NCI-H510A treated with DMSO at 0.1 percent for 48 hours (cell line): ENCODE results near the gene BBS1.
"Not testable (repeated sequence)": the region's sequence is repeated elsewhere in the genome, so short reads cannot be mapped to it uniquely, and the experiment has no call there.

ENCODE experiments used
- DNase-seq: peaks from one replicate; lab custom pipeline; 2025; lab: John Stamatoyannopoulos, UW

Gene BBS1

GRCh38 chr11:66524304-66525040, 14.0 kb downstream of the BBS1 start:
- DNase-seq = no peak

- DNase-seq = no peak
Measured at GRCh38 chr11:66529069-66529468, 18.6 kb downstream of the BBS1 start.

GRCh38 chr11:66529655-66530054, 19.2 kb downstream of the BBS1 start:
- DNase-seq = no peak

GRCh38 chr11:66530927-66531709, 20.7 kb downstream of the BBS1 start:
- no peak for DNase-seq

GRCh38 chr11:66531841-66532240, 21.4 kb downstream of the BBS1 start:
- DNase-seq = no peak

- no peak for DNase-seq
Measured at GRCh38 chr11:66532784-66533183, 22.3 kb downstream of the BBS1 start.

- DNase-seq = no peak
Measured at GRCh38 chr11:66539170-66539869, 28.9 kb downstream of the BBS1 start.

- DNase-seq = no peak
Measured at GRCh38 chr11:66539870-66540213, 29.4 kb downstream of the BBS1 start.

- DNase-seq = not testable (repeated sequence)
Measured at GRCh38 chr11:66540598-66540997, 30.2 kb downstream of the BBS1 start.

- no peak for DNase-seq
Measured at GRCh38 chr11:66541892-66542291, 31.5 kb downstream of the BBS1 start.

- DNase-seq = no peak
Measured at GRCh38 chr11:66542362-66542761, 31.9 kb downstream of the BBS1 start.

GRCh38 chr11:66543263-66544107, 33.0 kb downstream of the BBS1 start:
- no peak for DNase-seq

GRCh38 chr11:66544952-66545351, 34.5 kb downstream of the BBS1 start:
- DNase-seq = not testable (repeated sequence)

- peak; percentile 92 for DNase-seq
Measured at GRCh38 chr11:66545701-66546367, 35.4 kb downstream of the BBS1 start, which contains the start of gene ZDHHC24. Gene ZDHHC24 (minus strand): TSS chr11:66546048. CDS start chr11:66546003, 45 bp downstream.

GRCh38 chr11:66546368-66546965, 36.0 kb downstream of the BBS1 start, which contains the start of gene ACTN3:
Gene ACTN3 (plus strand): TSS chr11:66546903. CDS start chr11:66546938, 35 bp downstream.
- no peak for DNase-seq

GRCh38 chr11:66546966-66547661, 36.7 kb downstream of the BBS1 start:
- DNase-seq = no peak

GRCh38 chr11:66547662-66548009, 37.2 kb downstream of the BBS1 start:
- DNase-seq = no peak

- DNase-seq = no peak
Measured at GRCh38 chr11:66548041-66548440, 37.6 kb downstream of the BBS1 start.

- no peak for DNase-seq
Measured at GRCh38 chr11:66548774-66549630, 38.6 kb downstream of the BBS1 start.
